DND-41 (cell line): ENCODE data around the gene SPHK1.

Source experiments
- EZH2 ChIP-seq: IDR thresholded peaks from 3 replicates; pipeline ENCODE4 v1.6.1; 2012; ENCODE audit warnings: borderline replicate concordance, low read depth, mild to moderate bottlenecking, moderate library complexity, low read length, inconsistent platforms; ENCODE audit not compliant: severe bottlenecking
- TF ChIP-seq, protein P1 (sequence below): IDR thresholded peaks from 2 replicates; pipeline ENCODE4 v1.5.1; 2012; ENCODE audit warnings: borderline replicate concordance, low read length, moderate library complexity, mild to moderate bottlenecking; ENCODE audit not compliant: poor library complexity, severe bottlenecking; ENCODE audit errors: extremely low read depth

GRCh38 chr17:76404256-76404655, 19.8 kb downstream of the SPHK1 start:
- TF ChIP-seq, protein P1, sequence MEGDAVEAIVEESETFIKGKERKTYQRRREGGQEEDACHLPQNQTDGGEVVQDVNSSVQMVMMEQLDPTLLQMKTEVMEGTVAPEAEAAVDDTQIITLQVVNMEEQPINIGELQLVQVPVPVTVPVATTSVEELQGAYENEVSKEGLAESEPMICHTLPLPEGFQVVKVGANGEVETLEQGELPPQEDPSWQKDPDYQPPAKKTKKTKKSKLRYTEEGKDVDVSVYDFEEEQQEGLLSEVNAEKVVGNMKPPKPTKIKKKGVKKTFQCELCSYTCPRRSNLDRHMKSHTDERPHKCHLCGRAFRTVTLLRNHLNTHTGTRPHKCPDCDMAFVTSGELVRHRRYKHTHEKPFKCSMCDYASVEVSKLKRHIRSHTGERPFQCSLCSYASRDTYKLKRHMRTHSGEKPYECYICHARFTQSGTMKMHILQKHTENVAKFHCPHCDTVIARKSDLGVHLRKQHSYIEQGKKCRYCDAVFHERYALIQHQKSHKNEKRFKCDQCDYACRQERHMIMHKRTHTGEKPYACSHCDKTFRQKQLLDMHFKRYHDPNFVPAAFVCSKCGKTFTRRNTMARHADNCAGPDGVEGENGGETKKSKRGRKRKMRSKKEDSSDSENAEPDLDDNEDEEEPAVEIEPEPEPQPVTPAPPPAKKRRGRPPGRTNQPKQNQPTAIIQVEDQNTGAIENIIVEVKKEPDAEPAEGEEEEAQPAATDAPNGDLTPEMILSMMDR, result no peak
- TF ChIP-seq EZH2, result no peak
